GM12892 (cell line): ENCODE measurements around the gene EXOC6.

Experiments used
- POLR2A ChIP-seq: IDR thresholded peaks from 2 replicates; pipeline ENCODE4 v1.6.1; 2011; ENCODE audit warnings: low read depth, low read length, control low read depth
- TAF1 ChIP-seq: IDR thresholded peaks from 2 replicates; pipeline ENCODE4 v1.6.1; 2011; ENCODE audit warnings: low read depth, mild to moderate bottlenecking, control low read depth, low read length, borderline replicate concordance

- TF ChIP-seq POLR2A, result no peak
- no peak for TF ChIP-seq TAF1
Measured at GRCh38 chr10:93073539-93074146, 225.3 kb downstream of the EXOC6 start, which contains the start of gene CYP26A1.
